ENCODE data around the gene SLC66A2.
"Not testable (repeated sequence)": the region's sequence is repeated elsewhere in the genome, so short reads cannot be mapped to it uniquely, and the experiment has no call there.

The SLC66A2 gene

DNA sequence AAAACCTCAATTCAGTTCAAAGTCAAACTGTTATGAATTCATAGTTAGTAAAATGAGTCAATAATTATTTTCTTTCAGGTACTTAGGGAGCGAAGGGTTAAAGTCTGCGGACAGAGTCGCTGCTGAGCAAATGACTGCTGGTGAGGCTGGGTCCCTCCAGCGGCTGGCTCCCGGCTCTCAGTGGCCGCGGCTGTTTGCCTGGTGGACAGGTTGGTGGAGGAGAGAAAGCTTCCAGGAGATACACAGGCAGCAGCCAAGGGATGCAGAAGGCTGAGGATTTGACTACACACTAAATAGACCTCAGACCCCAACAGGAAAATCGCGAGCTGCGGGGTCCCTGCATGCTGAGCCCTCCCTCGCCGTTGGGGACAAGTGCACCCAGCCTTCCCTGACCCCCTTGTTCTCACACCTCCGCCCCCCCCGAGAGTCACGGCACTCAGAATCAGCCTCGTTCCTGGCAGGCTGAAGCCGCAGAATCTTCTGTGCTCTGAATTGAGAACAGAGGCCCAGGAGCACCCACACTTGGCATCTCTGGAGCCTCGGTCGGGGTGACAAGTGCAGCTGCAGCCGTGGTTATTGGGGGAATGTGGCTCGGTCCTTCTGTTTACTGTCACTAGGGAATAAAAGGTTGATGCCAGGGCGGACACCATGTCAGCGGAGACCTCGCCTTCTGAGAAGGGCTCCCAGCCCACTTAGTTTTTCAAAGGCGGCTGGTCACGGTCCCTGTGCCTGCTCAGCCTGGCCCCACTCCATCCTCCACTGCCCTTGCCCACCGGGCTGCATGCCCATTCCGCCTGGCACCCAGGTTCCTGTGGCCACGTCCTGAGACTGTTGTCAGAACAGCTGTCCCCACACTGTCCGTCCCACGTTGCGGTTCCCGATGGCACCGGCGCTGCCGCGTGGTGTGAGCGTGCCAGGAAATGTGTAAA is 74.0 kb downstream of the SLC66A2 start:
- no peak for DNase-seq

- DNase-seq: no peak
Measured at GRCh38 chr18:79876497-79876896, 75.0 kb downstream of the SLC66A2 start.

DNA sequence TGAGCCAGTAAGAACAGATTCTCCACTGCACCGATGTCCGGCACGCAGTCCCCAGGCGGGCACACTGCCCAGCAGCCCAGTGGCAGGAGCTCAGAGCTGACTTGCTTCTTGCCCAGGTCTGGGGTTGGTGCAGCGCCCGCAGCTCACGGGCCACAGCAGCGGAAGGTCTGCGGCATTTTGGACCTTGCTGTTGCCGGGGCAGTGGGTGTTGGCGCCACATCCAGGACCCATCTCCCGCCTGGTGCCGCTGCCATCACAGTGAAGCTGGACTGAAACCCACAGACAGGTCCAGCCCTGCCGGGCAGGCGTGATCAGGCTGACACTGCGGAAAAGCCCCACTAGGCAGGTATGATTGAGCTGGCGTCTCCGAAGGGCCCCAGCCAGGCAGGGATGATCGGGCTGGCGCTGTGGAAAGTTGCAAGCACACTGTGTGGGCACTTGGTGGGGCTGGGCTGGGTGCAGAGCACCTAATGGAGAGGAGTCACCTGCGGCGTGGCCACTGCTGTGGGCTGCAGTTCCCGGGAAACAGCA is 75.5 kb downstream of the SLC66A2 start:
- no peak for DNase-seq

- DNase-seq: no peak
Measured at GRCh38 chr18:79875531-79875919, 75.9 kb downstream of the SLC66A2 start.

DNA sequence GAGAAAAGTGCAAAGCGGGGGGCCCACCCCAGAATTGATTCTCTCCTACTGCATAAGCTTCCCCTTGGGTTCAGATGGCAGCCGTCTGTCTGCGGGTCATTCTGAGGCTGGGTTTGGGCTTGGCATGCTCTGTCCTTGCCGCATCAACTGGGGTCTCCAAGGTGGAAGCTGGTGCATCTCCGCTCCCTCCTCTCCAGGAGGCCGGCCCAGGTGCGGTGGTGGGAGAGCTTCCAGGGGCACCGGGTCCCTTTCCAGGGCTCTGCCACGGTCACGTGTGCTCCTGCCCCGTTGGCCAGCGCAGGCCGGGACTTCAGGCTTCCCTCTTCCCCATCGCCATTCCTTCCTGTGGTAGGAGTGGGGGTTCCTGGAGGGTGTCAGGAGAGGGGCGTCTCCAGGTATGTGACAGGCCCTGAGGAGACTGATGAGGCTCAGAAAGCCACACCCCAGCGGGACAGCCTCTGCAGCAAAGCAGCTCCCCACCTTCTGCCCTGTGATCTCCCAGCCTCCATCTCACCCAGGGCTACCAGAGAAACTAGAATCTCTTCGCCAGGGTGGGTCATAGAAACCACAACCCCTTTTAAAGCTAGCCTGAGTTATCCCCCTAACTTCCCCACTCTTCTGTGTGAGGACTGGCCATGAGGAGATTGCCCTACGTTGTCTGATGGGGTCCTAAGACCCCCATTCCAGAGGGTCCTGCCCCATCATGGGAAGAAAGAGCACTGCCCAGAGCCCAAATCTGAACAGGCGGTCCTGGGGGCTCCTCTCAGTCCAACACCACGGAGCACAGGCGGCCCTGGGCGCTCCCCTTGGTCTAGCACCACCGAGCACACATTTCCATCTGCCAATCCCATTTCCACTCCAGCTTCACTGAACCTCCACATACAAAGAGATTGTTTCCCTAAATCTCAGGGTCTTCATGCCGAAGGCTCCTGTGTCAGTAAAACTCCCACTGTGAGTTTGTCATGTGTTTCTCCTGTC is 76.6 kb downstream of the SLC66A2 start:
- DNase-seq: no peak

- DNase-seq: no peak
Measured at GRCh38 chr18:79873449-79874110, 77.9 kb downstream of the SLC66A2 start.

DNA sequence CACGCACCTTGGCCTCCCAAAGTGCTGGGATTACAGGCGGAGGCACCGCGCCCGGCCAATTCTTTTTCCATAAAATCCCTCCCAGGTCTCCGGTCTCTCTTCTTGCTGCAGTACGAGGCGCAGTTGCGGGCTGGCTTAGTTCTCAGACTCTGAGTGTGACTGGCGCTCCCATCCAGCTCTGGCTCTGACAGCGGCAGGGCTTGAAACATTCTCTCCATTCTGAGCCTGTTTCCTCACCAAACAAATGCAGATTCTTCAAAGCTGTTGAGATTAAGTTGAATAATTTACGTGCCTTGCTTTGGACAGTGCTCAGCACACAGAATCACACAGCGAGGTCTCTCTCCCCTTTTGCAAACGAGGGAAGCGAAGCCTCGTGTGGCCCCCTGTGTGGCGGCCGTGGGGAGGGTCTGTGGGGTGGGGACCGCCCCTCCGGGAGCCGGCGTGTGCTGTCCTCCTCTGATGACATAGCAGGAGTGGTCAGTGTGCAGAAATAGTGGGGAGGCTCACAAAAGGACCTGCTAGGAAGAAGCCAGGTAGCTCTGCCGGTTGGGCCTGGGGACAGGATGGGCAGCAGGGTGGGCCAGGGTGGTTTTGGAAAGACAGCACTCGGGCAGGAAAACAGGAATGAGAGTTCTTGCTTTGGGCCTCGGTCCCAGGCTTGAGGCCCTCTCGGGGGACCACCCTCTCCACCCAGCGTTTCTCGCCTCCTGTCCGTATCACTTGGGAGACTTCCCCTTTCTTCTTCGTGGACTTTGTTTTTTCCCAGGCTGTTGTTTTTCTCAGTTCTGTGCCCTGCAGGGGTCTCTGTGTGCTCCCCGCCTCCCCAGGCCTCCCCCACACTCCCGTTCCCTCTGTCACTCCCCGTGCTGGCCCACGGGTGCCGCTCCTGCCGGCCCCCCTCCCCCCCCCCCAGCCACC is 78.7 kb downstream of the SLC66A2 start:
- no peak for DNase-seq

DNA sequence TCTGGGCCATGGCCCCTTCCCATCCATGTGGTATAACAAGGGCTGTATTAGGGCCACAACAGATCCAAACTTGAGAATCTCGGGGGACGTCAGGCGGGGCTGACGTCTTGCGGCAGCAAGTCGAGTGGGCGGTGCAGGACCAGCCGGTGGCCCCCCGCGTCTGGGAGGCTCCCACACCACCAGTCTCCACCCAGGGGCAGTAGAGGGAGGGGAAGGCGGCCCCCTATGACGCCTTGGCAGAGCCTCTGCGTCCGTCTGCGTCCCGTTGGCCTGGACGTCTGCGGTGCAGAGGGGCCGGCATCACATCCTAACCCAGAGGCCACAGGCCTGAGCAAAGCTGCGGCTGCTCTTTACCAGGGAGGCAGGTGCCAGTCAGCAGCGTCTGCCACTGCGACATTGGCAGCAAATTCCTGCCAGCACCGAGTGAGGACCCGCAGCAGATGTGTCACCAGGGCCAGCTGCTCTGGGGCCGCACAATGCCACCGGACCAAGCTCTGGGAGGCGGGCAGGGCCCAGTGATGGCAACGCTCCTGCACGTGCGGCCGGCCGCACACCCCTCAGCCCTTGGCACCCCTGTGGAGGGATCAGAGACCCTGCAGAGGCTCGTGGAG is 79.9 kb downstream of the SLC66A2 start:
- DNase-seq: no peak

GRCh38 chr18:79871026-79871390 is 80.4 kb downstream of the SLC66A2 start:
- DNase-seq: no peak

DNA sequence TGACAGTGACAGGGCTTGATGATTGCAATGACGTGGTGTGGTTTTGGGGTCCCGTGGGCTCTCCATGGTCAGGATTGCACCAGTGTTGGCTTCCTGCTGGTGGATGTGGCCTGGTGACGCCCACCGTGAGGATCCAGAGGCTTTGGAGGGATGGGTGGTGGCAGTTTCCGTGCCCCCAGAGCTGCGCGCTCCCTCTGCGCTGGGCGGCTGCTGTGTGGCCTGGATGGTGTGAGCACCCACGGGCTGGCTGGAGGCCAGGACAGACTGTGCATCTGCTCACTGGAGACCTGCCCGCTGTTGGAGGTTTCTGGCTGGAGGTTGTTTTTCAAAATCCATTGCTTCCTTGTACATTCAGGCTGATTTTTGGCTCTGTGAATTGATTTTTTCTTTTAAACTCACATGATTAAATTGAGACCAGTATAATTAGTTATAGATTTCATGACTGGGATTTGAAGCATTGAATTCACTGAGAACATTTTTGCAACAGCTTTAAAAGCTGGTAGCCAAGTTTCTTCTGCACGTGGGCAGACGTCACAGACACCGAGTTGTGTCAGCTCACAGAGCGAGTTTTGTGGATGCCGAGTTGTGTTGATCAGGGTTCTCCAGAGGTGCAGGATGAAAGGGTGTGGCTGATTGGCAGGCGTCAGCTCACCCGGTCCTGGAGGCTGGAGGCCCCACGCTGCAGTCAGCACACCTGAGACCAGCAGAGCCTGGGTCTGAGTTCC is 81.0 kb downstream of the SLC66A2 start:
- DNase-seq: no peak

- DNase-seq: no peak
Measured at GRCh38 chr18:79869591-79870300, 81.7 kb downstream of the SLC66A2 start.

GRCh38 chr18:79868811-79869541 is 82.5 kb downstream of the SLC66A2 start:
- no peak for DNase-seq

GRCh38 chr18:79868168-79868784 is 83.2 kb downstream of the SLC66A2 start:
- no peak for DNase-seq

- DNase-seq: no peak
Measured at GRCh38 chr18:79867666-79868065, 83.8 kb downstream of the SLC66A2 start.

- no peak for DNase-seq
Measured at GRCh38 chr18:79866889-79867574, 84.4 kb downstream of the SLC66A2 start.

- not testable (repeated sequence) for DNase-seq
Measured at GRCh38 chr18:79865951-79866350, 85.5 kb downstream of the SLC66A2 start.

DNA sequence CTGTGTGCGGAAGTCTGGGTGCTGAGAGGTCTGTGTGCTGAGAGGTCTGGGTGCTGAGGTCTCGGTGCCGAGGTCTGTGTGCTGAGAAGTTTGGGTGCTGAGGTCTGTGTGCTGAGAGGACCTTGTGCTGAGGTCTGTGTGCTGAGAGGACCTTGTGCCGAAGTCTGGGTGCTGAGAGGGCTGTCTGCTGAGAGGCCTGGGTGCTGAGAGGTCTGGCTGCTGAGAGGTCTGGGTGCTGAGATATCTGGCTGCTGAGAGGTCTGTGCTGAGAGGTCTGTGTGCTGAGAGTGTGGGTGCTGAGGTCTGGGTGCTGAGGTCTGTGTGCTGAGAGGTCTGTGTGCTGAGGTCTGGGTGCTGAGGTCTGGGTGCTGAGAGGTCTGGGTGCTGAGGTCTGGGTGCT is 86.5 kb downstream of the SLC66A2 start:
- DNase-seq: not testable (repeated sequence)

Data from stimulated activated CD4-positive, alpha-beta T cell treated with anti-CD3 and anti-CD28 coated beads, Interleukin-15, amount 100 ng/mL, for 24 hours (primary cell).